ENCODE data around the gene GTF2A2. TPM values are rescaled to one million over a fixed set of nuclear protein-coding genes. Genes with fewer than 3 reads are reported as not detected.
A peak's percentile ranks its signal among the peaks of the same experiment; 100 is the strongest.

Gene GTF2A2
- polyA plus RNA-seq, 3 donors = 126 to 166 (median 133) TPM

DNA sequence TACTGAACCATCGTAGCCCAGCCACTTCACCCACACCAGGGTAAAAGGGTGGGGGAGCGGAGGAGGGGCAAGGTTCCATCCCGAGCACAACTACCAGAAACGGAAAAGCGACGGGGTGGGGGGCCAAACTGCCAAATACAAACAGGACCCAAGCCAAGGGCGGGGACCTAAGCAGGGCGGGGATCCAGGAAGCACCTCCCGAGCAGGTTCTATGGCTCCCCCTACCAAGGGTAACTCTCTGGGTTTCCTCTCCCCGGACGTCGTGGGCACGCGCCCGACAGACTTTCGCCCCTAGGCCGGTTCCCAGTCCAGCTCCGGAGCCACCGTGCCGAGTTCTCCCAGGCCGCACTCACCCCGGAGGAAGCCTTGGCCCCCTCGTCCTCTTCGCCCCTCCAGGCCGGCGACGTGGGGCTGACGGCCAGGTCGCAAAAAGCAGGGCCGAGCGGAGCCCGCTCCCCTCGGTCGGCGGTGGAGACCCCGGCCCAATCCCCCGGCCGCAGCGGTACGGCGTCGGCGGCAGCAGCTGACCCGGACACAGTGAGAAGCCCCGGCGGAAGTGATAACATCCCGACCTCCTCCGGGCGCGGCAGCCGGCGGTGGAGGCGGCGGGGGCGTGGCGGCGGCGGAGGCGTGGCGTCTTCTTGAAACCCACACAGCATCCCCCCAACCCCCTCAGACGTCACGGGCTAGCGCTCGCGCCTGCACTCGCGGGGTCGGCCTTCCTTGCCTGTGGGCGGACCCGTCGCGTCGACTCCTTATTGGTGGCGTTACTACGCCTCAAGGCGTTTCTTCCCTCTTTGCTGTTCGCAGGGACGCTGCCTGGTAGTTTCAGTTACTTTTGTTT lies 31.7 kb upstream of the GTF2A2 start, which contains the start of gene BNIP2:
TSS of gene BNIP2 (minus strand) at position 539 of the 844 bp plus-strand sequence. CDS start 6,863 bp downstream, outside the sequence.
- Mint-ChIP-seq H3K9me3 (no peaks in the 10 kb centered on the region), H3K27me3 (ENCODE audit: low read depth in 3 of 3) (peaks cover 0 to 7% (median 0%) of the 10 kb centered on the region in 3 donors), H3K4me1 (peaks cover 42% of the 10 kb centered on the region), H3K4me3 (peak within 1 kb of the TSS; percentile 94 to 95), H3K36me3 (peaks cover 4 to 16% of the 10 kb centered on the region in 2 donors), H3K27ac (peak within 1 kb of the TSS; percentile 99 to 100 (median 99))
- Histone ChIP-seq H3K4me1 (ENCODE audit: control insufficient read depth in 1 of 2, insufficient read depth in 2 of 2, low read length in 2 of 2) (peaks cover 42 to 54% of the 10 kb centered on the region in 2 donors), H3K27ac (ENCODE audit: low read depth in 1 of 2, low read length in 2 of 2) (peak within 1 kb of the TSS; percentile 94 to 99), H3K79me2 (ENCODE audit: insufficient read depth, low read length) (peaks cover 62% of the 10 kb centered on the region), H2AFZ (ENCODE audit: insufficient read depth, low read depth, low read length, poor library complexity, severe bottlenecking) (peak within 1 kb of the TSS; percentile 37), H4K20me1 (ENCODE audit: insufficient read depth, low read length) (peaks cover 35% of the 10 kb centered on the region), H3K4me3 (replicated peaks in 1 of 3; ENCODE audit: low read depth in 2 of 3, low read length in 3 of 3) (peak within 1 kb of the TSS; percentile 69 to 98 (median 79)), H3K36me3 (replicated peaks in 1 of 2; ENCODE audit: control insufficient read depth in 1 of 2, insufficient read depth in 2 of 2, low read length in 2 of 2) (peaks cover 0 to 11% of the 10 kb centered on the region in 2 donors), H3K27me3 (ENCODE audit: control insufficient read depth in 2 of 2, insufficient read depth in 2 of 2, low read length in 2 of 2) (no peaks in the 10 kb centered on the region), H3K4me2 (replicated peaks; ENCODE audit: extremely low read depth, low read length, poor library complexity, severe bottlenecking) (peak within 1 kb of the TSS; percentile 99), H3K9me3 (replicated peaks in 1 of 2; ENCODE audit: control insufficient read depth in 1 of 2, insufficient read depth in 1 of 2, low read length in 2 of 2) (no peaks in the 10 kb centered on the region), H3K9ac (ENCODE audit: insufficient read depth, low read length, poor library complexity, severe bottlenecking) (peak within 1 kb of the TSS; percentile 98)
- TF ChIP-seq, protein P1, sequence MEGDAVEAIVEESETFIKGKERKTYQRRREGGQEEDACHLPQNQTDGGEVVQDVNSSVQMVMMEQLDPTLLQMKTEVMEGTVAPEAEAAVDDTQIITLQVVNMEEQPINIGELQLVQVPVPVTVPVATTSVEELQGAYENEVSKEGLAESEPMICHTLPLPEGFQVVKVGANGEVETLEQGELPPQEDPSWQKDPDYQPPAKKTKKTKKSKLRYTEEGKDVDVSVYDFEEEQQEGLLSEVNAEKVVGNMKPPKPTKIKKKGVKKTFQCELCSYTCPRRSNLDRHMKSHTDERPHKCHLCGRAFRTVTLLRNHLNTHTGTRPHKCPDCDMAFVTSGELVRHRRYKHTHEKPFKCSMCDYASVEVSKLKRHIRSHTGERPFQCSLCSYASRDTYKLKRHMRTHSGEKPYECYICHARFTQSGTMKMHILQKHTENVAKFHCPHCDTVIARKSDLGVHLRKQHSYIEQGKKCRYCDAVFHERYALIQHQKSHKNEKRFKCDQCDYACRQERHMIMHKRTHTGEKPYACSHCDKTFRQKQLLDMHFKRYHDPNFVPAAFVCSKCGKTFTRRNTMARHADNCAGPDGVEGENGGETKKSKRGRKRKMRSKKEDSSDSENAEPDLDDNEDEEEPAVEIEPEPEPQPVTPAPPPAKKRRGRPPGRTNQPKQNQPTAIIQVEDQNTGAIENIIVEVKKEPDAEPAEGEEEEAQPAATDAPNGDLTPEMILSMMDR (IDR thresholded peaks at IDR 0.05) = no peak
- under 1% methylated on average over 72 of the region's 78 CpGs for WGBS (ENCODE audit: insufficient coverage)
- peak; percentile 97 to 99 (median 99) for DNase-seq
- intact Hi-C loops (cut with micrococcal nuclease) = loop anchor here (5.0 to 10.0 kb wide), 3 partner anchors 584 to 708 kb away; partner anchors contain the start of genes ANXA2 (in 1 of the 2), CCNB2 (in 1 of the 2) and RNF111 (in 1 of the 2)

DNA sequence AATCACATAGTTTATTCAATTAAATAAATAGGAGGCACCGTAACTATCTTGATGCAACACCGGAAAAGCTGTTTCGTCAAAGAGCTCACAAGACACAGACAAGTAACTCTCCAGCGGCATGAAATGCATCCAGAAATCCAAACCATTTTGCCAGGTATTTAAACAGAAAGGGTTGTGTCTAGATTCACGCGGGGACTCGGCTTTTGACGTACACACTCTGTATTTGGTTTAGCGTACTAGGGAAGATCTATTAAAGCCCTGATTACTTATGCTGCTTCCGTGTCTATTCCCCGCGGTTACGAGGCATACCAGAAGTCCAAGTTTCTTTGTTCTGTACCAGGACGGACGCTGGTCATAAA lies 31.1 kb upstream of the GTF2A2 start:
- H3K9me3 Mint-ChIP-seq = no peaks in the 10 kb centered on the region
- no peaks in the 10 kb centered on the region for H3K9me3 ChIP-seq (replicated peaks in 1 of 2; ENCODE audit: control insufficient read depth in 1 of 2, insufficient read depth in 1 of 2, low read length in 2 of 2)
- H3K4me3 Mint-ChIP-seq = peak overlapping the region; percentile 94 to 95
- H2AFZ ChIP-seq (ENCODE audit: insufficient read depth, low read depth, low read length, poor library complexity, severe bottlenecking) = no peak overlapping the region
- intact Hi-C loops (cut with micrococcal nuclease) = loop anchor here (5.0 to 10.0 kb wide), 3 partner anchors 584 to 709 kb away; partner anchors contain the start of genes ANXA2 (in 1 of the 2), CCNB2 (in 1 of the 2) and RNF111 (in 1 of the 2)
- peak overlapping the region; percentile 94 to 99 for H3K27ac ChIP-seq (ENCODE audit: low read depth in 1 of 2, low read length in 2 of 2)
- peaks cover 46% of the 10 kb centered on the region for H3K4me1 Mint-ChIP-seq
- no peaks in the 10 kb centered on the region for H3K27me3 ChIP-seq (ENCODE audit: control insufficient read depth in 2 of 2, insufficient read depth in 2 of 2, low read length in 2 of 2)
- peak; percentile 76 to 85 (median 77) for DNase-seq
- H3K27ac Mint-ChIP-seq = peak overlapping the region; percentile 99 to 100 (median 99)
- 0% methylated on average over 4 of the region's 15 CpGs for WGBS (ENCODE audit: insufficient coverage)
- peak overlapping the region; percentile 68 to 98 (median 79) for H3K4me3 ChIP-seq (replicated peaks in 1 of 3; ENCODE audit: low read depth in 2 of 3, low read length in 3 of 3)
- peaks cover 68% of the 10 kb centered on the region for H3K79me2 ChIP-seq (ENCODE audit: insufficient read depth, low read length)
- H3K27me3 Mint-ChIP-seq (ENCODE audit: low read depth in 3 of 3) = peaks cover 0 to 7% (median 0%) of the 10 kb centered on the region in 3 donors
- H4K20me1 ChIP-seq (ENCODE audit: insufficient read depth, low read length) = peaks cover 41% of the 10 kb centered on the region
- TF ChIP-seq, protein P1 (IDR thresholded peaks at IDR 0.05) = no peak
- peaks cover 6 to 16% of the 10 kb centered on the region in 2 donors for H3K36me3 Mint-ChIP-seq
- peaks cover 44 to 60% of the 10 kb centered on the region in 2 donors for H3K4me1 ChIP-seq (ENCODE audit: control insufficient read depth in 1 of 2, insufficient read depth in 2 of 2, low read length in 2 of 2)
- peaks cover under 1 to 17% of the 10 kb centered on the region in 2 donors for H3K36me3 ChIP-seq (replicated peaks in 1 of 2; ENCODE audit: control insufficient read depth in 1 of 2, insufficient read depth in 2 of 2, low read length in 2 of 2)
- H3K9ac ChIP-seq (ENCODE audit: insufficient read depth, low read length, poor library complexity, severe bottlenecking) = peak overlapping the region; percentile 98
- peak overlapping the region; percentile 99 for H3K4me2 ChIP-seq (replicated peaks; ENCODE audit: extremely low read depth, low read length, poor library complexity, severe bottlenecking)
